ENCODE data around the gene PLCD1.
A peak's percentile ranks its signal among the peaks of the same experiment; 100 is the strongest.

PLCD1 gene

DNA sequence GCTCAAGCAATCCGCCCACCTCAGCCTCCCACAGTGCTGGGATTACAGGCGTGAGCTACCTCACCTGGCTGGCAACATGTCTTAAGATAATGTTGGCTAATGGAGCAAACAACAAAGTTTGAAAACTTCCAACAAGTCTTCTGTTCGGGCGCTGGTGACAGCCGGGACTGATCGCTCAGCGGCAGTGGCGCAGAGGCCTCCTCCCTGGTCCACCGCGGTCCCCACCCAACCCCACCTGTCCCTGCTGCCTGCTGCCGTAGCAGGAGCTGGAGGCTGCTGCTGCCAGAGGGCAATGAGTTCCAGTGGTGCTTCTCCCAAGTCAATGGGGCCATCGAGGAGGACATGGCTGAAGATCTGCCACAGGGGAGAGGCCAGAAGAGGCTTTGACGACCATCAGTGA, 21.7 kb upstream of the PLCD1 start:
- Histone ChIP-seq H3K9ac (ENCODE audit: low read length) (no peak overlapping the region), H3K27ac (ENCODE audit: low read length) (no peak overlapping the region), H3K27me3 (ENCODE audit: control insufficient read depth, insufficient read depth, low read length) (peaks cover 18% of the 10 kb centered on the region), H3K9me3 (ENCODE audit: control insufficient read depth, low read depth, low read length) (no peaks in the 10 kb centered on the region), H3K36me3 (ENCODE audit: control insufficient read depth, low read depth, low read length) (no peaks in the 10 kb centered on the region), H3K4me3 (ENCODE audit: low read length) (no peak overlapping the region), H3K4me1 (ENCODE audit: control insufficient read depth, low read depth, low read length) (no peaks in the 10 kb centered on the region)

DNA sequence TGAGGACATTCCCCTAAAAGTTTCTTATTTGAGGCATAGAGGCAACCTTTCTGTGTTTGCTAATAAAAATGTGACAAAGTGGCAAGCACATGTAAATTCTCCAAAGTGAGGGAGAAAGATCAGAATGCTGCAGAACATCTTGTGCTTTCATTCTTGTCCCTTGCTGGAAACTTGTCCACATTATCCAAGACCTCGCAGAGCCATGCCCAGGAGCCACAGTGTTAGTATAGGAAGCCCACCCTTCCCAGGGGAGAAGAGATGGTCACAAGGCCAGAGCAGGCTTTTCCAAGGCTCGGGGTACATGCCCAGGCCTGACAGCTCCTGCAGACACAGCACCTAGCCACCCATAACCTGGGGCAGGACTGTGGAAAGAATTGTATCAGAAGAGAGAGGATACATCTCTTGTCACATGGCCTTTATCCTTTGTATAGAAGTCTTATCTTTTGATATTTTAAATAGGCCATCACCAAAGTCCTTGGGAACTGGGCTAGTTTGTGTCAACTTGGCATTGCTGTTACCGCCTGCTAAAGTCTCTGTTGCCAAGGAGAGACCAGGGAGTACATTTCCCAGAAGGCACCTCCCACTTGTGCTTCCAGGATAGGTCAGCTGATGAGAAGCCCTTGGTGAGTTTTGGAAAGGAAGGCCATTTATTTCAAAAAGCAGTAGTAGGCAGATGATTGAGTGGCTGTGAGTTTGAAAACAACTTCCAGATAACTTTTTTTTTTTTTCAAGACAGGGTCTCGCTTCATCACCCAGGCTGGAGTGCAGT, 20.1 kb upstream of the PLCD1 start:
- Histone ChIP-seq H3K27me3 (ENCODE audit: control insufficient read depth, insufficient read depth, low read length) (peaks cover 26% of the 10 kb centered on the region), H3K4me1 (ENCODE audit: control insufficient read depth, low read depth, low read length) (no peaks in the 10 kb centered on the region), H3K9me3 (ENCODE audit: control insufficient read depth, low read depth, low read length) (no peaks in the 10 kb centered on the region), H3K27ac (ENCODE audit: low read length) (no peak overlapping the region), H3K9ac (ENCODE audit: low read length) (no peak overlapping the region), H3K4me3 (ENCODE audit: low read length) (no peak overlapping the region), H3K36me3 (ENCODE audit: control insufficient read depth, low read depth, low read length) (no peaks in the 10 kb centered on the region)

DNA sequence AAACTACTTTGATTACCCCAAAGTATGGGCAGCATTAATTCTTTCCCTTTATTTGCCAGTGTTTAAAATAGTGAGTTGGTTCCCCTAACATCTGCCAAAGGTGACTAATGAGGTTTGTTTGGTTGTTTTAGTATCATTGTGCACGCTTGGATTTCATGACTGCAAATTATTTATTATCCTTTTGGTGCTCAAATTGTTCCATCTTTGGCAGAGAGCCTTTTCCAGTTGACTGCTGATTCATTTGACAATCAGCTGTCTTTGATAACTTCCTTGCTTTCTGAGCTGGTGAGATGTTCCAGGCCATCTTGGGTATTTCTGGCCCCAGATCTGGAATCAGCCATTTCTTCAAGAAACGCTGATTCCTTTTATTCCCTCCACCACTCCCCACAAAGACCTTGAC, 18.5 kb upstream of the PLCD1 start:
- Histone ChIP-seq H3K9ac (ENCODE audit: low read length) (no peak overlapping the region), H3K27me3 (ENCODE audit: control insufficient read depth, insufficient read depth, low read length) (peaks cover 25% of the 10 kb centered on the region), H3K4me3 (ENCODE audit: low read length) (no peak overlapping the region)

DNA sequence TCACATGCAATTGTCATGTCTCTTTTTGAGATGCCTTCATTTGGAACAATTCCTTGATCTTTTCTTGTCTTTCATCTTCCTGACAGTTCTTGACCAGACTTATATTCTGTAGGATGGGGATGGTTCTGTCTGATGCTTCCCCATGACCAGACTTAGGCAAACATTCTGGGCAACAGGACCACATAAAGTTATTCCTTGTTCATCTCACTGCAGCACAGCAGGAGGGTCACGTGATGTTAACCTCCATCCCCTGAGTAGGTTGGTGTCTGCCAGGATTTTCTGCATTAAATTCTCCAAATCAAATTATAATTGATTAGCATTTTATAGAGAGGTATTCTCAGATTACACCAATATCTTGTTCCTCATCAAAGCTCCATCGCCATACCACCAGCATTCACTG, 17.4 kb upstream of the PLCD1 start:
- Histone ChIP-seq H3K27me3 (ENCODE audit: control insufficient read depth, insufficient read depth, low read length) (peaks cover 25% of the 10 kb centered on the region), H3K4me1 (ENCODE audit: control insufficient read depth, low read depth, low read length) (no peaks in the 10 kb centered on the region), H3K27ac (ENCODE audit: low read length) (no peak overlapping the region), H3K4me3 (ENCODE audit: low read length) (no peak overlapping the region), H3K36me3 (ENCODE audit: control insufficient read depth, low read depth, low read length) (no peaks in the 10 kb centered on the region), H3K9me3 (ENCODE audit: control insufficient read depth, low read depth, low read length) (no peaks in the 10 kb centered on the region), H3K9ac (ENCODE audit: low read length) (no peak overlapping the region)

More for the DNA sequence above, 18.5 kb upstream of the PLCD1 start:
- Histone ChIP-seq H3K27ac (ENCODE audit: low read length) (no peak overlapping the region), H3K9me3 (ENCODE audit: control insufficient read depth, low read depth, low read length) (no peaks in the 10 kb centered on the region), H3K4me1 (ENCODE audit: control insufficient read depth, low read depth, low read length) (no peaks in the 10 kb centered on the region), H3K36me3 (ENCODE audit: control insufficient read depth, low read depth, low read length) (no peaks in the 10 kb centered on the region)

DNA sequence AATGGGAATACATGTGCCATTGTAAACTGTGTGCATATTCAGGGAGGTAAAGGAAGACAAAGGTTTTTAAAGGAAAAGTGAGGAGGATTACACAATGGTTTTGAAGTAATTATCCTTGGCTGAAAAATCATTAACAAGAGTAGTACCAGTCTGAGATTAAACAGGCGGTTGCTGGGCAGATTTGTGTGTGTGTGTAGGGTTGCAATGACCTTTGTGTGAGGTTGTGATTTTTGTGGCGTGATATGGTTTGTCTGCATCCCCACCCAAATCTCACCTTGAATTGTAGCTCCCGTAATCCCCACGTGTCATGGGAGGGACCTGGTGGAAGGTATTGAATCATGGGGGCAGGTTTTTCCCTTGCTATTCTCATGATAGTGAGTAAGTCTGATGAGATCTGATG, 16.6 kb upstream of the PLCD1 start:
- Histone ChIP-seq H3K9me3 (ENCODE audit: control insufficient read depth, low read depth, low read length) (no peaks in the 10 kb centered on the region), H3K4me3 (ENCODE audit: low read length) (no peak overlapping the region), H3K4me1 (ENCODE audit: control insufficient read depth, low read depth, low read length) (no peaks in the 10 kb centered on the region), H3K27ac (ENCODE audit: low read length) (no peak overlapping the region), H3K36me3 (ENCODE audit: control insufficient read depth, low read depth, low read length) (no peaks in the 10 kb centered on the region), H3K9ac (ENCODE audit: low read length) (no peak overlapping the region), H3K27me3 (ENCODE audit: control insufficient read depth, insufficient read depth, low read length) (peaks cover 25% of the 10 kb centered on the region)

DNA sequence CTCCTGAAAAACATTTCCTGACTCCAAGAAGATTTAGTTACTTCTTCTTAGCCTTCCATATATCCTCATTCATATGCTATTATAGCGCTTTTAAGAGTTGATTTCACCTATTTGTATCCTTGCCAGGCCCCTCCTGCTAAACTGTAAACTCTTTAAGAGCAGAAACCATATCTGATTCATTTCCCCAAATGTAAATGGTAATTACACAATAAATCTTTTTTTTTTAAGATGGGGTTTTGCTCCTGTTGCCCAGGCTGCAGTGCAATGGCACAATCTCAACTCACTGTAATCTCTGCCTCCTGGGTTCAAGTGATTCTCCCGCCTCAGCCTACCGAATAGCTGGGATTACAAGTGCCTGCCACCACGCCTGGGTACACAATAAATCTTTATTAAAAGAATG, 14.0 kb upstream of the PLCD1 start:
- H3K27ac ChIP-seq (ENCODE audit: low read length) = no peak overlapping the region
- H3K4me1 ChIP-seq (ENCODE audit: control insufficient read depth, low read depth, low read length) = peaks cover 4% of the 10 kb centered on the region
- H3K9ac ChIP-seq (ENCODE audit: low read length) = no peak overlapping the region
- H3K4me3 ChIP-seq (ENCODE audit: low read length) = no peak overlapping the region
- peaks cover 49% of the 10 kb centered on the region for H3K27me3 ChIP-seq (ENCODE audit: control insufficient read depth, insufficient read depth, low read length)
- H3K9me3 ChIP-seq (ENCODE audit: control insufficient read depth, low read depth, low read length) = no peaks in the 10 kb centered on the region
- no peaks in the 10 kb centered on the region for H3K36me3 ChIP-seq (ENCODE audit: control insufficient read depth, low read depth, low read length)

DNA sequence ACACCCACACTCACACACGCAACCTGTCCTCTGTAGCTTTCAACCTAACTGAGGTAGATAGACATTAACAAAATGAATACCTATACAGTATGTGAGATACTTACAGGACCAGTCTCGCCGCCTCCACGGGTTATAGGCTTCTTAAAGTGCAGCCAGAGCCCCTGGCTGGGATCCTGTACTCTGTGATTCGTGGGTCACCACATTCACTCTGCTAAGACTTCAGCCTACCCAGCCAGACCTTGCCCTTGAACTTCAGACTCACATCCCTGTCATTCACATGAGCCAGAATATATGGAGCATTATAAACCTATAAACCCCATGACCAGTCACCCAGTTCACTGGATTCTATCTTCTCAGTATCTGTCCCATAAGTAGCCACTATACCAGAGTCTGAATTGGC, 11.0 kb upstream of the PLCD1 start:
- Histone ChIP-seq H3K27ac (ENCODE audit: low read length) (no peak overlapping the region), H3K4me1 (ENCODE audit: control insufficient read depth, low read depth, low read length) (peaks cover 4% of the 10 kb centered on the region), H3K36me3 (ENCODE audit: control insufficient read depth, low read depth, low read length) (no peaks in the 10 kb centered on the region), H3K4me3 (ENCODE audit: low read length) (no peak overlapping the region), H3K27me3 (ENCODE audit: control insufficient read depth, insufficient read depth, low read length) (peaks cover 37% of the 10 kb centered on the region), H3K9me3 (ENCODE audit: control insufficient read depth, low read depth, low read length) (no peaks in the 10 kb centered on the region), H3K9ac (ENCODE audit: low read length) (no peak overlapping the region)

DNA sequence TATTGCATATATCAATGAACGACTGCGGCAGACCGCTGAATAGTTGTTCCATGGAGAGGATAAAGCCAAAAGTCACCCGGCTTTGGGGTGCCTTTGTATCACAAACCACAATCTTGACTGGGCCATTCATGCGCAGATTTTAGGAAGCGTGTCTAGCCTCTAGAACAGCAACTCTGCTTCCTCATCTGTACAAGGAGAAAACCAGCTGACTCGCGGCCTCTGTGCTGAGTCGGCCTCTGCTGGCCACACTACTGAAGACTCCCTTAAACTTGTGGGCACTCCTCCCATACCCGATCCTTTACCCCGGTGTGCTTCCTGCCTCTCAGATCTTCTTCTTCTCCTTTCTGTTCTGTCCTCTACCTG, 10.4 kb upstream of the PLCD1 start:
- H3K4me1 ChIP-seq (ENCODE audit: control insufficient read depth, low read depth, low read length) = peaks cover 4% of the 10 kb centered on the region
- no peak overlapping the region for H3K9ac ChIP-seq (ENCODE audit: low read length)
- no peak overlapping the region for H3K27ac ChIP-seq (ENCODE audit: low read length)
- H3K9me3 ChIP-seq (ENCODE audit: control insufficient read depth, low read depth, low read length) = no peaks in the 10 kb centered on the region
- no peaks in the 10 kb centered on the region for H3K36me3 ChIP-seq (ENCODE audit: control insufficient read depth, low read depth, low read length)
- H3K4me3 ChIP-seq (ENCODE audit: low read length) = peak overlapping the region; percentile 66
- H3K27me3 ChIP-seq (ENCODE audit: control insufficient read depth, insufficient read depth, low read length) = peaks cover 32% of the 10 kb centered on the region

DNA sequence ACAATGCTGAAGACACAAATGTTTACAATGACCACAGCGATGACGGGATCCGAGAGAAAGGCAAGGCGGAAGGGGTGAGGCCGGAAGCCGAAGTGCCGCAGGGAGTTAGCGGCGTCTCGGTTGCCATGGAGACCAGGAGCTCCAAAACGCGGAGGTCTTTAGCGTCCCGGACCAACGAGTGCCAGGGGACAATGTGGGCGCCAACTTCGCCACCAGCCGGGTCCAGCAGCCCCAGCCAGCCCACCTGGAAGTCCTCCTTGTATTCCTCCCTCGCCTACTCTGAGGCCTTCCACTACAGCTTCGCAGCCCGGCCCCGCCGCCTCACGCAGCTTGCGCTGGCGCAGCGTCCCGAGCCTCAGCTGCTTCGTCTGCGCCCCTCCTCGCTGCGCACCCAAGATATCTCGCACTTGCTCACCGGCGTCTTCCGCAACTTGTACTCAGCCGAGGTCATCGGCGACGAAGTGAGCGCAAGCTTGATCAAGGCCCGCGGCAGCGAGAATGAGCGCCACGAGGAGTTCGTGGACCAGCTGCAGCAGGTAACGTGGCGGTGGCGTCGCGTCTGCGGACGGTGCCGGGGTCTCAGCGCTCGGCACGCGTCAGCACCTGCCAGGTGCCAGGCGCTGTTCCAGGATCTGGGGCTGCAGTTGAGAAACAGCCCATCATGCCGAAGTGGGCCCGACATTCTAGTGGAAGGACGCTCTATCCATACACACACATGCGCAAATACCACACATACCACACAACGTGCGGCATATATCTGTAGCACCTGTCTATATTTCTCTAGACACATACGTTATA, 9.9 kb upstream of the PLCD1 start, which contains the start of gene DLEC1:
DLEC1 (plus strand) TSS at position 108 of the 798 bp plus-strand sequence; CDS start at position 126, 18 bp downstream.
- Histone ChIP-seq H3K4me1 (ENCODE audit: control insufficient read depth, low read depth, low read length) (peaks cover 4% of the 10 kb centered on the region), H3K27ac (ENCODE audit: low read length) (no peak within 1 kb of the TSS), H3K36me3 (ENCODE audit: control insufficient read depth, low read depth, low read length) (no peaks in the 10 kb centered on the region), H3K9me3 (ENCODE audit: control insufficient read depth, low read depth, low read length) (no peaks in the 10 kb centered on the region), H3K4me3 (ENCODE audit: low read length) (peak within 1 kb of the TSS; percentile 66), H3K9ac (ENCODE audit: low read length) (no peak within 1 kb of the TSS), H3K27me3 (ENCODE audit: control insufficient read depth, insufficient read depth, low read length) (peaks cover 27% of the 10 kb centered on the region)

DNA sequence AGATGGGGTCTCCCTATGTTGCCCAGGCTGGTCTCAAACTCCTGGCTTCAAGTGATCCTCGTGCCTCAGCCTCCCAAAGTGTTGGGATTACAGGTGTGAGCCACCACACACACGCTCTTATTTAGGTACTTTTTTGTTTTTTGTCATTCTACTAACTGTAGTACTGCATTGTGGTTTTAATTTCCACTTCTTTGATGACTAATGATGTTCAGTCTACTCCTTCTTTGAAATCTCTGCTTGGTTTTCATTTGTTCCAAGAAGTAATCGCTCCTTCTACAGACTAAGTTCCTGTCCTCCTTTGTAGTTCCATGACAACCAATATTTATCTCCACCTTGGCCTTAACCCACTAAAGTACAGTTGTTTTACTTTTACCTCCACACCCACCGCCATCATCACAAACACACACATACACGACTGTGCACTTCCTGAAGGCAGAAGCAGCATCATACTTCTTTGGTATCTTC, 9.0 kb upstream of the PLCD1 start:
- H3K27me3 ChIP-seq (ENCODE audit: control insufficient read depth, insufficient read depth, low read length) = peaks cover 27% of the 10 kb centered on the region
- peak overlapping the region; percentile 66 for H3K4me3 ChIP-seq (ENCODE audit: low read length)
- H3K9ac ChIP-seq (ENCODE audit: low read length) = no peak overlapping the region
- no peak overlapping the region for H3K27ac ChIP-seq (ENCODE audit: low read length)
- no peaks in the 10 kb centered on the region for H3K9me3 ChIP-seq (ENCODE audit: control insufficient read depth, low read depth, low read length)
- no peaks in the 10 kb centered on the region for H3K36me3 ChIP-seq (ENCODE audit: control insufficient read depth, low read depth, low read length)
- peaks cover 4% of the 10 kb centered on the region for H3K4me1 ChIP-seq (ENCODE audit: control insufficient read depth, low read depth, low read length)

DNA sequence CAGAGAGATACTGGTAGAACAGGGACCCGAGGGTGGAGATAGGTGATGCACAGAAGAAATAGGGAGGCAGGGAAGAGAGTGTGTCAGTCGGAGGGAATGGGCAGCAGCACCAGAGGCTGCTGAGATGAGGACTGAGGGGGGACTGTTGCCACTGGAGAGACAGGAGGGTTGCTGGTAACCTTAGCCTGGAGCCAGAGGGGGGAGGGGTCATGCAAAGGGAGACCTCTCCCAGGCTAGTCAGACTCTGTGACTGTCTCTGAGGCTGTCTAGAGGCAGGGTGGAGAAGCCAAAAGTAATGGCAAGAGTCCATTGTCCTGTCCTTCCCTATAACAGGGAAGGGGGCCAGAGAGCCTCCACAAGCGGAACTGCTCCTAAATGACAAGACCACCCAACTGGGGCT, 7.5 kb upstream of the PLCD1 start:
- no peak overlapping the region for H3K4me3 ChIP-seq (ENCODE audit: low read length)
- H3K9me3 ChIP-seq (ENCODE audit: control insufficient read depth, low read depth, low read length) = no peaks in the 10 kb centered on the region
- no peak overlapping the region for H3K27ac ChIP-seq (ENCODE audit: low read length)
- H3K4me1 ChIP-seq (ENCODE audit: control insufficient read depth, low read depth, low read length) = peaks cover 4% of the 10 kb centered on the region
- peaks cover 33% of the 10 kb centered on the region for H3K27me3 ChIP-seq (ENCODE audit: control insufficient read depth, insufficient read depth, low read length)
- H3K36me3 ChIP-seq (ENCODE audit: control insufficient read depth, low read depth, low read length) = no peaks in the 10 kb centered on the region
- H3K9ac ChIP-seq (ENCODE audit: low read length) = no peak overlapping the region
